Measurements from ENCODE around the gene HAPLN3.

HAPLN3 gene

GRCh38 chr15:88874275-88874674, 21.1 kb downstream of the HAPLN3 start:
- Histone ChIP-seq H3K9me3 (ENCODE audit: control insufficient read depth, insufficient read depth, low read length) (no peaks in the 10 kb centered on the region), H3K36me3 (ENCODE audit: insufficient read depth, low read length) (no peaks in the 10 kb centered on the region), H3K4me1 (ENCODE audit: insufficient read depth, low read length) (no peaks in the 10 kb centered on the region), H3K9ac (ENCODE audit: low read depth, low read length) (no peak overlapping the region)

- no peak overlapping the region for H3K9ac ChIP-seq (ENCODE audit: low read depth, low read length)
- H3K4me1 ChIP-seq (ENCODE audit: insufficient read depth, low read length) = no peaks in the 10 kb centered on the region
- no peaks in the 10 kb centered on the region for H3K36me3 ChIP-seq (ENCODE audit: insufficient read depth, low read length)
- no peaks in the 10 kb centered on the region for H3K9me3 ChIP-seq (ENCODE audit: control insufficient read depth, insufficient read depth, low read length)
Observed at GRCh38 chr15:88873786-88874185, 21.6 kb downstream of the HAPLN3 start.

GRCh38 chr15:88872706-88873105, 22.6 kb downstream of the HAPLN3 start:
- H3K4me1 ChIP-seq (ENCODE audit: insufficient read depth, low read length) = no peaks in the 10 kb centered on the region
- H3K9me3 ChIP-seq (ENCODE audit: control insufficient read depth, insufficient read depth, low read length) = no peaks in the 10 kb centered on the region
- no peak overlapping the region for H3K9ac ChIP-seq (ENCODE audit: low read depth, low read length)
- H3K36me3 ChIP-seq (ENCODE audit: insufficient read depth, low read length) = no peaks in the 10 kb centered on the region

GRCh38 chr15:88872106-88872505, 23.2 kb downstream of the HAPLN3 start:
- Histone ChIP-seq H3K9me3 (ENCODE audit: control insufficient read depth, insufficient read depth, low read length) (no peaks in the 10 kb centered on the region), H3K36me3 (ENCODE audit: insufficient read depth, low read length) (no peaks in the 10 kb centered on the region), H3K4me1 (ENCODE audit: insufficient read depth, low read length) (no peaks in the 10 kb centered on the region)

GRCh38 chr15:88871313-88871712, 24.0 kb downstream of the HAPLN3 start:
- no peak overlapping the region for H3K9ac ChIP-seq (ENCODE audit: low read depth, low read length)
- H3K36me3 ChIP-seq (ENCODE audit: insufficient read depth, low read length) = no peaks in the 10 kb centered on the region
- no peaks in the 10 kb centered on the region for H3K4me1 ChIP-seq (ENCODE audit: insufficient read depth, low read length)
- H3K9me3 ChIP-seq (ENCODE audit: control insufficient read depth, insufficient read depth, low read length) = no peaks in the 10 kb centered on the region

More at GRCh38 chr15:88872106-88872505, 23.2 kb downstream of the HAPLN3 start:
- no peak overlapping the region for H3K9ac ChIP-seq (ENCODE audit: low read depth, low read length)

- no peaks in the 10 kb centered on the region for H3K9me3 ChIP-seq (ENCODE audit: control insufficient read depth, insufficient read depth, low read length)
- no peaks in the 10 kb centered on the region for H3K4me1 ChIP-seq (ENCODE audit: insufficient read depth, low read length)
- H3K36me3 ChIP-seq (ENCODE audit: insufficient read depth, low read length) = no peaks in the 10 kb centered on the region
- H3K9ac ChIP-seq (ENCODE audit: low read depth, low read length) = no peak overlapping the region
Observed at GRCh38 chr15:88866295-88866881, 29.0 kb downstream of the HAPLN3 start.

- H3K4me1 ChIP-seq (ENCODE audit: insufficient read depth, low read length) = no peaks in the 10 kb centered on the region
- no peak overlapping the region for H3K9ac ChIP-seq (ENCODE audit: low read depth, low read length)
- H3K36me3 ChIP-seq (ENCODE audit: insufficient read depth, low read length) = no peaks in the 10 kb centered on the region
- no peaks in the 10 kb centered on the region for H3K9me3 ChIP-seq (ENCODE audit: control insufficient read depth, insufficient read depth, low read length)
Observed at GRCh38 chr15:88865498-88866099, 29.7 kb downstream of the HAPLN3 start.

GRCh38 chr15:88864861-88865497, 30.4 kb downstream of the HAPLN3 start:
- H3K9ac ChIP-seq (ENCODE audit: low read depth, low read length) = no peak overlapping the region
- H3K36me3 ChIP-seq (ENCODE audit: insufficient read depth, low read length) = no peaks in the 10 kb centered on the region
- H3K9me3 ChIP-seq (ENCODE audit: control insufficient read depth, insufficient read depth, low read length) = no peaks in the 10 kb centered on the region
- H3K4me1 ChIP-seq (ENCODE audit: insufficient read depth, low read length) = no peaks in the 10 kb centered on the region

GRCh38 chr15:88863412-88863811, 31.9 kb downstream of the HAPLN3 start:
- no peaks in the 10 kb centered on the region for H3K9me3 ChIP-seq (ENCODE audit: control insufficient read depth, insufficient read depth, low read length)
- no peaks in the 10 kb centered on the region for H3K4me1 ChIP-seq (ENCODE audit: insufficient read depth, low read length)
- no peak overlapping the region for H3K9ac ChIP-seq (ENCODE audit: low read depth, low read length)
- no peaks in the 10 kb centered on the region for H3K36me3 ChIP-seq (ENCODE audit: insufficient read depth, low read length)

GRCh38 chr15:88860212-88860611, 35.1 kb downstream of the HAPLN3 start:
- Histone ChIP-seq H3K9ac (ENCODE audit: low read depth, low read length) (no peak overlapping the region), H3K36me3 (ENCODE audit: insufficient read depth, low read length) (no peaks in the 10 kb centered on the region), H3K4me1 (ENCODE audit: insufficient read depth, low read length) (no peaks in the 10 kb centered on the region), H3K9me3 (ENCODE audit: control insufficient read depth, insufficient read depth, low read length) (no peaks in the 10 kb centered on the region)

- Histone ChIP-seq H3K36me3 (ENCODE audit: insufficient read depth, low read length) (no peaks in the 10 kb centered on the region), H3K9ac (ENCODE audit: low read depth, low read length) (no peak overlapping the region)
Observed at GRCh38 chr15:88859550-88859949, 35.8 kb downstream of the HAPLN3 start.

GRCh38 chr15:88858934-88859333, 36.4 kb downstream of the HAPLN3 start:
- Histone ChIP-seq H3K4me1 (ENCODE audit: insufficient read depth, low read length) (no peaks in the 10 kb centered on the region), H3K36me3 (ENCODE audit: insufficient read depth, low read length) (no peaks in the 10 kb centered on the region), H3K9me3 (ENCODE audit: control insufficient read depth, insufficient read depth, low read length) (no peaks in the 10 kb centered on the region; the same call in 1 of the 2 replicates), H3K9ac (ENCODE audit: low read depth, low read length) (no peak overlapping the region)

More at GRCh38 chr15:88859550-88859949, 35.8 kb downstream of the HAPLN3 start:
- Histone ChIP-seq H3K4me1 (ENCODE audit: insufficient read depth, low read length) (no peaks in the 10 kb centered on the region), H3K9me3 (ENCODE audit: control insufficient read depth, insufficient read depth, low read length) (no peaks in the 10 kb centered on the region; the same call in 1 of the 2 replicates)

GRCh38 chr15:88852476-88852875, 42.9 kb downstream of the HAPLN3 start:
- Histone ChIP-seq H3K36me3 (ENCODE audit: insufficient read depth, low read length) (no peaks in the 10 kb centered on the region), H3K4me1 (ENCODE audit: insufficient read depth, low read length) (no peaks in the 10 kb centered on the region), H3K9me3 (ENCODE audit: control insufficient read depth, insufficient read depth, low read length) (no peaks in the 10 kb centered on the region; the same call in 1 of the 2 replicates), H3K9ac (ENCODE audit: low read depth, low read length) (no peak overlapping the region)

GRCh38 chr15:88849376-88850072, 45.8 kb downstream of the HAPLN3 start:
- H3K9me3 ChIP-seq (ENCODE audit: control insufficient read depth, insufficient read depth, low read length) = no peaks in the 10 kb centered on the region
- no peaks in the 10 kb centered on the region for H3K36me3 ChIP-seq (ENCODE audit: insufficient read depth, low read length)
- no peaks in the 10 kb centered on the region for H3K4me1 ChIP-seq (ENCODE audit: insufficient read depth, low read length)
- no peak overlapping the region for H3K9ac ChIP-seq (ENCODE audit: low read depth, low read length)
